ENCODE measurements around the gene CAMK1D. TPM values are rescaled to one million over a fixed set of nuclear protein-coding genes. Genes with fewer than 3 reads are reported as not detected.
"Not testable (repeated sequence)": the region's sequence is repeated elsewhere in the genome, so short reads cannot be mapped to it uniquely, and the experiment has no call there.

CAMK1D gene
- total and polyA plus RNA-seq, 2 experiments from 2014 or later: 4.6 to 7.2 TPM

DNA sequence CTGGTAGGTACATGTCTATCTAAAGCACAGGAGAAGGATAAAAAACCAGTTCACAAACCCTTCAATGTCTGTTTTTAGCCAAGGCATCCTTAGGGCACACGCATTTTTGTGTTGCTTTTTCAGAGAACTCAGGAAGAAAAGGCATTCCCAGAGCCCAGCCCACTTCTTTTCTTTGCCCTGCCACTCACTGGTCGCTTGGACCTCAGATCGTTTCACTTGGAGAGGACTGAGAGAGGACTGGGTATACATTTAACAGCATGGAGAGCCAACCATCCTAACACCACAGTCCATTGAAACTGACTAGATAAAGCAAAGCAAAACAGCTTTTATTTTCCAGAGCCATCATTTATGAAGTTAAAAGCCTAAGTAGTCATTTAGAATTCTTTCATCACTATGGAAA, 194.2 kb downstream of the CAMK1D start (continued):
- TF ChIP-seq ZNF462 (CRISPR knock-in tag; IDR thresholded peaks at IDR 0.05): no peak
- TF ChIP-seq JUNB (IDR thresholded peaks at IDR 0.05; ENCODE audit: unreplicated experiment): no peak

DNA sequence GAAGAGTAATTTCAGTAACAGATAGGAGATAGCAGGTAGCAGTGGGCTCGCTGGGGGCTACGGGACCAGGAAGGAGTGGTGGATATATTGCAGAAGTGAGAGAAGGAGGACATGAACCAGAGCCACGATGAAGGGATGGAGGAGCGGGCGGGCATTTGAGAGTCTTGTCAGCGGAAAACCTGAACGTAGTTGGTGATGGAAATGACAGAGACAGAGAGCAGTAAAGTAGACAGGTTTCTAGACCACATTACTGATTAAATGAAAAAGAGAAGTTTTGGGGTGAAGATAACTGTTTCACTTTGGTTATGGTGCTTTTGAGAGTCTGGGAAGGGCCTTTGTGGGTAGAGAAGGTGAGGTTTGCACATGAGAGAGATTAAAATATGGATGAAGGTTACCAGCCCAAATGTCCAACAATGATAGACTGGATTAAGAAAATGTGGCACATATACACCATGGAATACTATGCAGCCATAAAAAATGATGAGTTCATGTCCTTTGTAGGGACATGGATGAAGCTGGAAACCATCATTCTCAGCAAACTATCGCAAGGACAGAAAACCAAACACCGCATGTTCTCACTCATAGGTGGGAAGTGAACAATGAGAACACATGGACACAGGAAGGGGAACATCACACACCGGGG, 196.9 kb downstream of the CAMK1D start:
- H3K79me2 ChIP-seq (replicated peaks; ENCODE audit: insufficient read depth); H4K20me1 ChIP-seq (replicated peaks; ENCODE audit: insufficient read depth); H3K4me1 Mint-ChIP-seq; H3K36me3 ChIP-seq (ENCODE audit: insufficient read depth); H3K36me3 Mint-ChIP-seq (ENCODE audit: low read depth); H3K4me3 Mint-ChIP-seq; H3K9me2 ChIP-seq (ENCODE audit: insufficient read depth); H3K27ac ChIP-seq (ENCODE audit: low read depth); H3K4me3 ChIP-seq; H3F3A ChIP-seq (replicated peaks; ENCODE audit: low read depth); H3K27ac Mint-ChIP-seq; ATAC-seq; H3K27me3 Mint-ChIP-seq (ENCODE audit: insufficient read depth, low read depth, poor library complexity); H3K4me1 ChIP-seq (ENCODE audit: insufficient read depth); H2AFZ ChIP-seq; H3K27me3 ChIP-seq (ENCODE audit: insufficient read depth); H3K4me2 ChIP-seq; DNase-seq (ENCODE audit: low spot score): not testable (repeated sequence)
- H3K9me3 Mint-ChIP-seq: peaks cover 21% of the 10 kb centered on the region

DNA sequence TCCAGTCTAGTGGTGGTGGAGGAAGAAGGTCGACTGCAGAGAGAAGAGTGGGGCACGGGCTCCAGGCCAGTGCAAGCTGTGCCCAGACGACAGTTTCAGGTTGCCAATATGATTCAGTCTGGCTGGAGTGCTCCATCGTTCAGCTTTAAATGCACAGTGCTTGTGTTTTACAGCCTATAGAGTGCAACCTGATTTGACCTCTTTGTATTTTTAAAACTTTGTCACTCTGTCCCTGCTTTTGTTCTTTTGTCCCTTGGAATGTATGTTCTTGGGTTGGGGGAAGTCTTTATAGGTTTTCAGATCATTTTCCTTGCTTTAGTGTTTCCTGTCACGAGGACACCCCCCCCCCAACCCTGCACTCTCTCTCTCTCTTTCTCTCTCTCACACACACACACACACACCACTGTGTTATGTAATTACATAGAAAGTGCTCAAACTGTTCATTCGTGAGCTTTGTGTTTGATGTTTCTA, 198.0 kb downstream of the CAMK1D start:
- DNase-seq (ENCODE audit: low spot score): no peak
- peaks cover 21% of the 10 kb centered on the region for H3K9me3 Mint-ChIP-seq
- Histone ChIP-seq H3K9me2 (ENCODE audit: insufficient read depth) (no peaks in the 10 kb centered on the region), H3K27ac (ENCODE audit: low read depth) (no peak overlapping the region), H3K4me2 (no peak overlapping the region), H3K79me2 (replicated peaks; ENCODE audit: insufficient read depth) (no peaks in the 10 kb centered on the region), H4K20me1 (replicated peaks; ENCODE audit: insufficient read depth) (no peaks in the 10 kb centered on the region), H3K36me3 (ENCODE audit: insufficient read depth) (no peaks in the 10 kb centered on the region; the same call in 1 of the 2 replicates), H3K27me3 (ENCODE audit: insufficient read depth) (no peaks in the 10 kb centered on the region), H3K4me3 (no peak overlapping the region), H3F3A (replicated peaks; ENCODE audit: low read depth) (no peaks in the 10 kb centered on the region), H3K4me1 (ENCODE audit: insufficient read depth) (no peaks in the 10 kb centered on the region), H2AFZ (no peak overlapping the region)
- no peak for ATAC-seq
- no peak overlapping the region for H3K27ac Mint-ChIP-seq
- no peak overlapping the region for H3K4me3 Mint-ChIP-seq
- H3K27me3 Mint-ChIP-seq (ENCODE audit: insufficient read depth, low read depth, poor library complexity): peaks cover 6% of the 10 kb centered on the region
- peaks cover 7% of the 10 kb centered on the region; the same call in 2 of the 3 replicates for H3K36me3 Mint-ChIP-seq (ENCODE audit: low read depth)
- H3K4me1 Mint-ChIP-seq: peaks cover 6% of the 10 kb centered on the region
- TF ChIP-seq NANOG (IDR thresholded peaks at IDR 0.05; ENCODE audit: borderline replicate concordance): no peak
- TF ChIP-seq ZNF114 (CRISPR knock-in tag; IDR thresholded peaks at IDR 0.05): no peak
- no peak for TF ChIP-seq POLR2AphosphoS5 (IDR thresholded peaks at IDR 0.05; ENCODE audit: low read depth)
- TF ChIP-seq ZNF331 (CRISPR knock-in tag; IDR thresholded peaks at IDR 0.05; ENCODE audit: low read depth): no peak
- TF ChIP-seq EZH2 (IDR thresholded peaks at IDR 0.05; ENCODE audit: low read depth, unreplicated experiment): no peak
- no peak for TF ChIP-seq EZH2phosphoT487 (IDR thresholded peaks at IDR 0.05; ENCODE audit: unreplicated experiment)
- TF ChIP-seq, protein P1, sequence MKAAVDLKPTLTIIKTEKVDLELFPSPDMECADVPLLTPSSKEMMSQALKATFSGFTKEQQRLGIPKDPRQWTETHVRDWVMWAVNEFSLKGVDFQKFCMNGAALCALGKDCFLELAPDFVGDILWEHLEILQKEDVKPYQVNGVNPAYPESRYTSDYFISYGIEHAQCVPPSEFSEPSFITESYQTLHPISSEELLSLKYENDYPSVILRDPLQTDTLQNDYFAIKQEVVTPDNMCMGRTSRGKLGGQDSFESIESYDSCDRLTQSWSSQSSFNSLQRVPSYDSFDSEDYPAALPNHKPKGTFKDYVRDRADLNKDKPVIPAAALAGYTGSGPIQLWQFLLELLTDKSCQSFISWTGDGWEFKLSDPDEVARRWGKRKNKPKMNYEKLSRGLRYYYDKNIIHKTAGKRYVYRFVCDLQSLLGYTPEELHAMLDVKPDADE (IDR thresholded peaks at IDR 0.05): no peak
- TF ChIP-seq CTCF (conservative IDR thresholded peaks at IDR 0.05; ENCODE audit: low read depth in 2 of 2): no peak
- no peak for TF ChIP-seq CREB1 (CRISPR knock-in tag; IDR thresholded peaks at IDR 0.05; ENCODE audit: low read depth)
